AG20443 (cell line): ENCODE results near the gene LPAR5.
A peak's percentile ranks its signal among the peaks of the same experiment; 100 is the strongest.

Source experiments
- DNase-seq: peaks from one replicate; pipeline ENCODE4 v3.0.0; 2012; ENCODE audit warnings: low spot score, mixed read lengths

Gene LPAR5

DNA sequence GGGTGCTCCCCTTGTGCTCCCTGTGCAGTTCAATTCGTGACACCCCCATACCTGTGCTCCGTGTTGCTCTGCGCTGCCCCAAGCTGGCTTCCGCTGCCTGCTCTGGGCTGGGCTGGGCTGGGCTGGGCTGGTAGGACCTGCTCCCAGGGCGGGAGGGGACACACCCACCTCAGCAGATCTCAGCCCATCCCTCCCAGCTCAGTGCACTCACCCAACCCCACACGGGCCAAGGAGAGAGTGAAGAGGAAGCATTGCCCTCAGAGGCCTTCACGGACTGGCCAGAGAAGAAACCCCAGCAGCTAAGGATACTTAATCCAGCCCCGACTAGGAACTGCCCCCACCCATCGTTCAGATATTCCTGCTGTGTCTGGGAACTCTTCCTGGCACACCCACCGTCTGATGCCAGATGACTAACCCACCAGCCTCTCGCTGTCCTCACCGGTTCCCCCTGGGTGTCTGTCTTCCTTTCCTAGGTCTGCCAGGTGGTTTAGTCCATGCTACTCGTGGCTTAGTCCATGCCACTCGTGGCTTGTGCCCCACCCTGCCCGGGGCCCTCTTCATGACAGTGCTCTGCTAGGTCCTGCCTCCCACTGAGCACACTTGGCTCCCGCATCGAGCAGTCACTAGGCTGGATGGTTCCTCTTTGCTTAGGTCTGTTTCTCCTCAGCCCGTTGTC lies at the start of gene LPAR5:
Gene LPAR5 (minus strand): TSS at position 104 of the 676 bp plus-strand sequence. CDS start 14,711 bp downstream, outside the sequence.
- peak; percentile 74 for DNase-seq

DNA sequence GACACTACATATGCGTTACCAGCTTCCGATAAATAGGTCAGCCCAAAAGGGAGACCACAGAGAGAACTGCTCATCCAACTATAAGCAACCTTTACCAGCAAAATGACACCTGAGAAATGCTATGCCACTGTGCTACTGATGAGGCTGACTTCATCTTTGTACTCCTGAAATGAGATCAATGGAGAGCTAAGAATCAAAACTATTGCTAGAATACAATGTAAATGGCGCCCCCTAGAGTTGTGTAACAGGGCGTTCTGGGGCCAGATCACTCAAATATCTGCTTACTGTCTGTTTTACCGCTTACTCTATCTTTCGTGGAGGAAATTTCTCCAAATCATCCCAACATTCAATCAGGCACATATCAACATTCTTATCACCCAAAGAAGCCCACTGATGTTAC lies 48.9 kb upstream of the LPAR5 start:
- no peak for DNase-seq

- no peak for DNase-seq
Measured at GRCh38 chr12:6676962-6677361, 41.2 kb upstream of the LPAR5 start.

DNA sequence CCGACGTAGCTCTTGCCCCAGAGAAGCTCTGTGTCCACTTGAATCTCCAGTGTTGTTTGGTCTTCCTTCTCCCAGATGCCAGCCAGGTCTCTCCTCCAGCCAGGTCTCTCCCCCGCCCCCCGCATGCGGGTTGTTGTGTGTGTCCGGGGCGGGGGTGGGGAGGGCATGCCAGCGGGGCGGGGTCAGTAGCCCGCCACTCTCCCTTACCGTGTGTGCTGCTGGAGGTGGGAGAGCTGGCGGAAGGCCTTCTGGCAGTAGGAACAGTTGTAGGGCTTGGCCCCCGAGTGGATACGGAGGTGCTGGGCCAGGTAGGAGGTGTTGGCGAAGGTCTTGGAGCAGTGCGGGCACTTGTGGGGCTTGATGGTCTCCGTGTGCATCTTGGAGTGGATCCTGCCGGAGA lies 36.4 kb upstream of the LPAR5 start:
- no peak for DNase-seq

DNA sequence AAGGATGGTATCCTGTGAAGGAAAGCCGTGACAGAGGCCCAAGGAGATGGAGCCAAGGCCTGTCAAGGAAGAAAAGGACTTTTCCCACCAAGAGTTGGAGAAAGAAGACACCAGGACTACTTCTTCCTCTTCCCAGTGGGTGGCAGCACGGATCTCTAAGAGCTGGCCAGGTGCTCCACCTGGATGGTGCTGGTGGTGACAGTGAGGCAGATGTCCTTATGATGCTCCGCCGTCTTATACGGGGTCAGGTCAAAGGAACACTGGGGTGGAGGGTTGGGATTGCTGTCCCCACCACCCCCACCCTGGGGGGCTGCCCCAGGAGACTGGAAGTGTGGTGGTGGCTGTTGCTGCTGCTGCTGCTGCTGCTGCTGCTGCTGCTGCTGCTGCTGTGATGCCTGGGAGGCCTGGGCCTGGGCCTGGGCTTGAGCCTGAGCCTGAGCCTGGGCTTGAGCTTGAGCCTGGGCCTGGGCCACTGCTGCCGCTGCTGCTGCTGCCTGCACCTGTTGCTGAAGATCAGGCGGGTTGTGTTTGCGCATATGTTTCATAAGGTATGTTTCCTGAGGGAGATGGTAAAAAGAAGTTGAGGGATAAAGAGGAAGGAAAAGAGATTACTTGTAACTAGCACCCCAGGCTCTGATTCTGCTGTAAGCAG lies 31.9 kb upstream of the LPAR5 start:
- no peak for DNase-seq

DNA sequence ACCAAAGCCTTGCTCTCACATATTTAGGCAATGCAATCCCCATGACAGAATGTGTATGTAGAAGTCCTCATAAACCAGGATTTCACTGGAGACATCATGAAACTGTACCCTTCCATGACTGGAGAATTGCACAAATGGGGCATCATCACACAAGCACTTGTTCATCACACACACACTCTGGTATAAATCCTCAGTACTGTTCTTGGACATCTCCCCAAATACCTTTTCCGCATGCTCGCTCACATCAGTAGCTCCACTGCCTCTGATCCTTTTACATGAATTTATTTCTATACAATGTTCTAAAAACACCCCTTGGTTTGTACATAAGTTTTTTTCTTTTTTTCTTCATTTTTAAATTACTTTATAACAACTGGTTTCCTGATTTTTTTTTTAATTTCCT lies 30.5 kb upstream of the LPAR5 start:
- no peak for DNase-seq

DNA sequence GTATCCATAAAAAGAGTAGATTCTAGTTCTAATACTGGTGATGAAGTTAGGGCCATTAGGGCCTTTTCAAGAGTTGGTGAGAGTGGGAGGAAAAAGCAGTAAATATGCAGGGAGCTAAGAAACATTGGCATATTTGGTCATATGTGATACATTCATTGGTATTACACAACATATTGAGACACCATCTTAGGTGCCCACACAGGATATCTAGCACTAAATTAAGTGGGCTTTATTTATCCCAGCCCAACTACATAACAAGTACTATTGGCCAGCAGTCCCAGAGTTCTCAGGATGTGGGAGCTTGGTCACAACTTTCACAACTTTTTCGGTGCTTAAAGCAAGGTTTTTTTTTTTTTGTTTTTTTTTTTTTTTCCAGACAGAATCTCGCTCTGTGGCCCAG lies 29.1 kb upstream of the LPAR5 start:
- DNase-seq = no peak

DNA sequence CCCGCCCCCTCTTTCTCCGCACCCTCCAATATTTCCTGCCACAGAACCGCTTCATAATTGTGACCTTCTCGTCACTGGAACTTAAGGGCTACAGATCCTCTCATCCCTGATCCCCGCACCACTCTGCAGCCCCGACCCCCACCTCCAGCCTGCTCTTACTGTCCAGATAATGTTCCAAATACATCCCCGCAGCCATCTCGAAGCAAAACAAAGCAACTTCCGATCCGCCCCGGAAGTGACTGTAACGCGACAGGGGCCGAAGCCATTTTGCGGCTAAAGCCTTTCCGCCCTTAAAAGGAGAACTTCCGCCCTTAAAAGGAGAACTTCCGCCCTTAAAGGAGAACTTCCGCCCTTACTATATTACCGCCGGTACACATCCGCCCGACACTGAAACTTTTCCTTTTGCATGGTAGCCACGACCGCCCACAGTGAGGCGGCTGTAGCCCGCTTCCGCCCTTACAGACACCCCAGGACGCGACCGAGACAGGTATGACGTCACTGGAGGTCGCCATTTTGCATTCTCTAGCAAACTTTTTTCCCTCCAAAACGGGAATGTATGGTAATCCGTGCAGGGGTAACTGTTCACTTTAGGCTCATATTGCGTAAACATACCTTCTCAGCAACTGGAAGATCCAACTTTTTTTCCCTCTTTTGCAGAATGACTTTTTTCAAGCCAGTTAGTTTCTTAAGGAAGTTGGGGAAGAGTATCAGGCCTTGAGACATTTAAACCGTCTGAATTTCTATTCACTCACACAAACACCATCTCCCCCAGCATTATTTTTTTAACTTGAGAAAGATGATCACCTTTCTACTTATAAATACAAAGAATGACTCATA lies 27.4 kb upstream of the LPAR5 start, which contains the start of gene ING4:
Gene ING4 (minus strand): TSS at position 214 of the 837 bp plus-strand sequence. CDS start 18 bp downstream, at position 196.
- peak; percentile 99 for DNase-seq

GRCh38 chr12:6662602-6662905 lies 26.8 kb upstream of the LPAR5 start:
- DNase-seq = peak; percentile 70

DNA sequence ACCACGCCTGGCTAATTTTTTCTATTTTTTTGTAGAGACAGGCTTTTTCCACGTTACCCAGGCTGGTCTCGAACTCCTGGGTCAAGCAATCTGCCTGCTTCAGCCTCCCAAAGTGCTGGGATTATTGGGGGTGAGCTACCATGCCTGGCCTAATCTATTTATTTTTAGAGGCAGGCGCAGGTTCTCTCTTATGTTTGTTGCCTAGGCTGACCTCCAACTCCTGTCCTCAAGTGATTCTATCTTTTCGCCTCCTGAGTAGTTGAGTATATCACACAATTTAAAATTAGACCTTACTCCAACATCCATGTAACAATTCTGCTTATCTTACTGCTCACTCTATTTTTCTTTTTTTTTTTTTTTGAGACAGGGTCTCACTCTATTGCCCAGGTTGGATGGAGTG lies 18.2 kb upstream of the LPAR5 start:
- no peak for DNase-seq

DNA sequence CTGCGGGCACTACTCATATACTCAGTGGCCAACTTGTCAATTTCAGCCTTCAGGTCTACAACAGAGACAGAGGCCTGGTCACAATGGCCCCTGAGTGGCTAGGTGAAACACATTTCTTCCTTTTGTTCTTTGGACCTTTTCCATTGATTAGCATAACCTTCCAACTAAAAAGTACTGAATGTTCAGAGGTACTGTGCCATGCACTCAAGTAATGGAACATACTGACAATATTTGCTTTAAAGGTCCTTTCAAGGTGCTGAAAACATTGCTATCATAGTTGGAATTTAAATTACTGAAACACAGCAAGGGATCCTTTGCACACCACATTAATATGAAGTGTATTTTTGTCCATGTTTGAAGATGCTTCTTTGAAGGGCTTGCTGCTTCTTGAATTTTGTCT lies 17.6 kb upstream of the LPAR5 start:
- no peak for DNase-seq

DNA sequence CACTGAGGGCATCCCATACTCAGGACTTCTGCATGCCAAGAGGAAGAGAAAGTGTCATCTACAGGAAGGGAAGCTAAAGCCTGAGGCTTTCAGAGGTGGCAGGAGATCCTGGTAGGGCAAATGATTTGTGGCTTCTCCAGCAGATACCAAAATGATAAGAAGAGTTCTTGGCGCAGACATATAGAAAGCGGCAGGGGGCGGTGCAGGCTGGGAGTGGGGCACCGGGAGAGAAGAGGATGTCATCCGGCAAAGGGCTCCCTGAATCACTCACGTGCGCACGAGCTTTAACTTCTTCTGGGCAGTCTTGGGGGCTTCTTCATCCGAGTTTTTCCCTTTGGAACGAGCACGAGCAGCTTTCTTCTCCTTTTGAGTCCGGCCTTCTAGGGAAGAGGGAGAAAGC lies 16.6 kb upstream of the LPAR5 start:
- no peak for DNase-seq

DNA sequence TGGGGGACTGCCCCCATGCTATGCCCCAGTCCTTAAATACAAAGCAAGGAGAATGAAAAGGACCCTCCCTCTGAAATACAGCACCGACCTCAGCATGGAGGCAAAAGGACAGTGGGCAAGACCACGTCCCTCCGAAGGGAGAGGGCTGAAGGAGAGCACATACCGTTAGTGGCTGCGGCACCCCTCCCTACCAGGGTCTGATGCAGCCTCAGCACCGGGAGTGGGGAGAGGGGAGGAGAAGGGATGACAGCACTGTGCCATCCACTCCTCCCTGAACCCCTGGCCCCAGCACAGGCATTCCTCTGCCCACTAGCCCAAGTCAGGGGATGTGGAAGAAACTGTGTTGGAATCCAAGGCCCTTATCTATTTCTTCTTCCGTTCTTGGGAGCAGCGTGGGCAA lies 15.1 kb upstream of the LPAR5 start:
- DNase-seq = no peak

DNA sequence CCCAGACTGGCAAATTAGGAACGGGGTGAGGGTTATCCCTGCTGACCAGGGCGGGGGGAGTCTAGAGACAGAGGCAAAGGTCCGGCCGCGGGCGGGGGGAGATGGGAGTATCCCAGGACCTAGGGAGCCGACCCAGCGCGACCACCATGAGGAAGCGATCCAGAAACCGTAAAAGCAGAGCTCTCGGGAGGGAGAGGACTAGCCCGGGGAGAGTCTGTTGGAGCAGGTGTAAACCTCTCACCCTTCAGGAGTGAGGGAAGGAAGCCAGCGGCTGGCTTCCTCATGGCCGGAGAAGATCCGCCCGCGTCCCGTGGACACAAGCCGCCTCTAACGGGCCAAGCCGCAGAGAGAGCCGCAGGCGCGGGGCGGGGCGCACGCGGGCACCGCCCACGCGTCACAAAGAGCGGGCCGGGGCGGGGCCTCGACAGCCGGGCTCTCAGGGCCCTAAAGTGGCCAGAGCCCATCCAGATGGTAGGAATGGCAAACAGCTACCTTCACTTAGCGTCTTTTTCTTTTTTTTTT lies 11.4 kb upstream of the LPAR5 start, which contains the start of gene ACRBP:
Gene ACRBP (minus strand): TSS at position 350 of the 522 bp plus-strand sequence. CDS start 66 bp downstream, at position 284.
- peak; percentile 91 for DNase-seq

DNA sequence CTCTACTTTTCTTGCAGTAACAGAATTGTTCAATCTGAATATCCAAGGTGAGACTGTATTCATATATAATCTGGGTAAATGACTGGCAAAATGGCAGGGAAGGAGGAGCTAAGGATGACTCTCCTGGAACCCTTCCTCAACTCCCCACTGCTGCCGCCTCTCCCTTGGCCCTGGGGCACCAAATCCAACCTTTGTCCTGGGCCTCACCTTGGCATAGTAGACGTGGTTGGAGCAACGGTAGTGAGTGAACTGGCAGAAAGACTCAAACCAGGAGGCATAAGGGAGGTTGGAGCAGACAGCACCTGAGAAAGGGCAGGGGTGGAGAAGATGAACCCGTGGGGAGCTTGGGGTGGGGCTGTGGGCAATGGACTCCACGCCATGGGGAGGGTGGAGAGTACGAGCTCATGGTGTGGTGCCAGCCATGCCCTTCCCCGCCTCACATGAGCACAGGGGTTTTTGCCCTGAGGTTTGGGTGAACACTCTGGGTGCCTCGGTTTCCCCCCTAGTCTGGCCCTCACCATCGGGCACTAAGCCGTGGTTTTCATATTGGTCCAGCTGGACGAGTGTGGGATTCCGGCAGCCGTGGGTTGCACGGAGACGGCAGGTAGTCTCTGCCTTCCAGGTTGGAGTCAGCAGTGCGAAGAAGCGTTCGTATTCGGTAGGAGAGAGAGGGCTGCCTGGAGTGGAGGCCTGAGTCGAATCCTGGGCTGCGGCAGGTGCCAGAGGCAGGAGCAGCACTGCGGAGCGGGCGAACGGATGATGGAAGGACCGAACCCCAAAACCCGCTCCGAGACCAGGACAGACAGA lies 10.7 kb upstream of the LPAR5 start:
- no peak for DNase-seq

DNA sequence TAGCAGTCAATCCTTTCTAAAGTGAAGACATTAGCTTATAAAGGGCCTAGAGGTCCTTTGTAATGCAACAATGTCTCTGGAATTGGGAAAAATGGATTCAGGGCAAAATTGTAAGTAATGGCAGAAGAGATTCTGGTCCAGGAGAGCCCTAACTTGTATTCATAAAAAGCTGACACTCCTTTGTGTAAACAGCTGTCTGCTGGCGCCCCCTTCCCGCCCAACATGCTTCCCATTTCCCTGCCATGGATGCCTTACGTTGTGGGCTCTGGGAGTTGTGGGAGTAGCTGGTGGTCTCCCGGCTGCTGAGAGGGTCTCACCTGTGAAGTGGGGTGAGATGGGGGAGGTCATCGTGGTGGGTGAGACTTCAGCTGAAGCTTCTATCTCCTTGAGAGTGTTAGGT lies 9.1 kb upstream of the LPAR5 start:
- DNase-seq = no peak

DNA sequence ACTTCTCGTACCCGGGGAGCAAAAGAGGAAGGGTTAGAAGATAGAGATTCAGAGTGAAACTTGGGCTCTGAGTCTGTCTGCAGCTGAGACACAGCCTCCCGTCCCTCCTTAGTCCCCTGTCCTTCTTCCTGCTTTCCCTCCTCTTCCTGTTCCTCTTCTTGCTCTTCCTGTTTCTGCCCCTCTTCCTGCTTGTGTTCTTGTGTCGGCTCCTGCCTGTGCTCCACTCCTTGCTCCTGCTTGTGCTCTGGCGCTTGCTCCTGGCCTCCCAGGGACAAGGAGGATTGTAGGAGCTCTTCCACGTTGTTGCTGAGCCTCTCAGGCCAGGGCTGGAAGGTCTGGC lies 8.5 kb upstream of the LPAR5 start:
- no peak for DNase-seq

DNA sequence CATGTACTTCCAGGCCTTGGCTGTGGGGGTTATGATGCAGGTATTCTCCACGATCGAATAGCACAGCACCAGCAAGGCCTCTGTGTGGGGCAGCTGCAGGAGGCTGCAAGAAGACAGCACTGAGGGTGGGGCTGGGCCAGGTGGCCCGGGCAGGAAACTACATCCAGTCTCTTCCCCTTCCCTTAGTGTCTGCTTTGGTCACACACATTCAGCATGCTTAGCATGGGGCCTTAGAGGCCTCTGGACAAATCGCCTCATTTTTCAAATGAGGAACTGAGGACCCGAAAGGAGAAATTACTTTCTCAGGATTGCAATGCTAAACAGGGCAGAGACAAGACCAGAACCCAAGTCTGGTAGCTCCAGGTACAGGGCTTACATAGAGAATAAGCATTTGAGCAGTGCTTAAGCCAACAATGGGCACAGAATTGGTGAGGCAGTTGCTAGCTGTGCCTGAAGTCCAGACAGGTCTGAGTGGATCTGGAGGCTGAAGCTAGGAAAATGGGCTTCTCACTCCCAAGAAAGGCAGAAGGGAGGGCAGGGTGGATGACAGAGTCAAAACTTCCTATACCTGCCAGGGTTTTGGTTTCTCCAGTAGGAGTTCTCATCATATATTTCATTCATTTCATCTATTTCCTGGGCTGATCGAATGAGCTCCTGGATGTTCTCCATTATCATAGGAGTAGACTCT lies 8.0 kb upstream of the LPAR5 start:
- no peak for DNase-seq

DNA sequence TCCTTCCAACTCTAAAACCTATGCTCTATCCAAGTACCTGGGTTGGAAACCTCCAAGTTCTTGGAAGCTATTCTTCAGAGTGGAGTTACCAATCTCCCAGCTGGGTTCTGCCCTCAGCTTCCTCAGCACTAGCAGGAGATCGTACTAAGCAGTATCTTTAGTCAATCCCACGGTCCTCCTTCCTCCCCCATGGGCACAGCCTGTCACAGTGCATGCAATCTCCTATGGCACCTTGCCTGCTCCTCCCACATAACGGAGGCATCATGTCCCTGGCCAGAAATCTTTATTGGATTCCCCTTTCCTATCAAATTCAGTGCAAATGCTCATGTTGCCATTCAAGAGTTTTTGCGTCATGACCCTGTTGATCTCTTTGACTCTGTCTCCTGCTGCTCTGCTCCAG lies 5.4 kb upstream of the LPAR5 start:
- no peak for DNase-seq

DNA sequence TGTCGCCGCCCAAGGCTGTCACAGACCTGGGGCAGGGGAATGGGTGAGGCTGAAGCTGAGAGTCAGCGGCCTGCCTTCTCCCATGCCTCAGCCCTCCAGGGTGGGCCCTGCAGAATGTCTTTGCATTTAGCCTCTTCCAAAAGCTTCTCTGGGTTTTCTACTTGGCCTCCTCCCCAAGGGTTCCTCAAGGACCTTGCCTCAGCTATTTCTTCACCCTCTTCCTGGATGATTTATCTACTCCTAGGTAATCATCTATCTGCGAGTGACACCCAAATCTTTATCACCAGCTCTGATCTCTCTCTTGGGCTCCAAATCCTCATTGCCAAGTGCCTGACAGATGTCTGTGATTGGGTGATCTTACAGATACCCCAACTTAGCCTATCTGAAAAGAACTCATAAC lies 4.7 kb upstream of the LPAR5 start:
- no peak for DNase-seq

DNA sequence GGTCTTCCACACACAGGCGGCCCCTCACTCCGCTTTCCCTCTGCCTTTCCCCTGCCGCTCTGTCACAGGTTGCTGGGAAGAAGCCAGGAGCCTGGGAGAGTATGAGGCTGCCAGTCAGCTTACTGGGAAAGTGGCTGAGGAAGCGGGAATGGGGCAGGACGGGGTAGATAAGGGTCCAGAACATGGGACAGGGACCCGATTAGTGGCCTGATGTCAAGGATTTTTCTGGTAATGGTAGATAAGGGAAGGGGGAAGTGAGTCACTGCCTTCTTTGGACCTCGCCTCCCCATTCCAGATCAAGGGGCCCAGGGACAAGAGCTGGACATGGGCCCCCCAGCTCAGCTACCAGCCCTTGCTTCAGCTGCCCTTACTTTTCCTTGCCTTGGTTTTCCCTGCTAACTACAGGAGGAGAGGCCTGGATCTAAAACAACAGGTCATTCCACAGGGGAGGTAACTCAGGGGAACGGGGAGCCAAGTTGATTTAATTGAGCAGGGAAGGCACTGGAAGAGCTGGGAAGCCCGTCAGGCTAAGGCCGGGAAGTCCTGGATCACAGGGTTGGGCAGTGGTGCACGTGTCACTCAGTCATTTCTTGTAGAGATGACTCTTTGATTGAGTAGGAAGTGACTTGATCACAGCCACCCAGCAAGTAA lies 3.5 kb upstream of the LPAR5 start:
- no peak for DNase-seq
